Kidney (tissue), 14 donors: ENCODE results near the gene CLEC4F. TPM values are rescaled to one million over a fixed set of nuclear protein-coding genes. Genes with fewer than 3 reads are reported as not detected.

Source experiments
- DNase-seq, 5 donors: peaks; one replicate each; pipeline ENCODE4 v3.0.0-alpha.2; 2013 to 2020
- FAIRE-seq: peaks from 2 replicates; lab custom pipeline; 2012; peaks lifted over from hg19 to GRCh38; lab: Jason Lieb, UNC
- H3K27ac ChIP-seq, 2 donors: one replicate each; pipeline ENCODE4 v1.7.0; 2013; ENCODE audit warnings: low read depth in 2 of 2, low read length in 2 of 2, inconsistent platforms in 1 of 2
- H3K27me3 ChIP-seq: one replicate; pipeline ENCODE4 v1.7.1; 2013; ENCODE audit warnings: low read length, inconsistent platforms; ENCODE audit not compliant: control insufficient read depth, insufficient read depth
- H3K36me3 ChIP-seq, 3 donors: one replicate each; pipeline versions ENCODE4 v1.7.0 to v1.7.1; 2013; ENCODE audit warnings: low read length in 3 of 3, control low read depth in 1 of 3, inconsistent platforms in 1 of 3; ENCODE audit not compliant: insufficient read depth in 3 of 3, control insufficient read depth in 2 of 3
- H3K4me1 ChIP-seq, 3 donors: one replicate each; pipeline versions ENCODE4 v1.7.0 to v1.7.1; 2013; ENCODE audit warnings: low read length in 3 of 3, inconsistent platforms in 1 of 3, low read depth in 1 of 3; ENCODE audit not compliant: control insufficient read depth in 2 of 3, insufficient read depth in 2 of 3
- H3K4me3 ChIP-seq, 3 donors: one replicate each; pipeline versions ENCODE4 v1.7.0 to v1.8.1; 2013; ENCODE audit warnings: low read length in 3 of 3, control low read depth in 1 of 3, inconsistent platforms in 1 of 3
- H3K9ac ChIP-seq, 3 donors: one replicate each; pipeline versions ENCODE4 v1.7.0 to v1.7.1; 2013; ENCODE audit warnings: low read length in 3 of 3, control low read depth in 1 of 3, inconsistent platforms in 1 of 3
- H3K9me3 ChIP-seq, 3 donors: one replicate each; pipeline versions ENCODE4 v1.7.0 to v1.7.1; 2013; ENCODE audit warnings: low read length in 3 of 3, control low read depth in 1 of 3, inconsistent platforms in 1 of 3; ENCODE audit not compliant: control insufficient read depth in 2 of 3, insufficient read depth in 1 of 3
- CTCF ChIP-seq: IDR thresholded peaks from 3 replicates; pipeline ENCODE4 v1.5.1; 2012; ENCODE audit warnings: mild to moderate bottlenecking, moderate library complexity, borderline replicate concordance; ENCODE audit not compliant: insufficient read depth; ENCODE audit errors: extremely low read depth
- intact Hi-C: fragments of 100-400 bp; cut with DNase I; formaldehyde crosslinking; loops from one replicate; pipeline ENCODE4 v1.11.1; 2022
- polyA plus RNA-seq: library from polyadenylated mRNA; stranded (reverse); fragments of 350-450 nt; fragmentation: Illumina TruSeq; extraction: RNeasy Lipid Tissue Mini Kit (QIAGEN cat#74804); gene quantifications from one replicate; pipeline ENCODE4 v1.2.3, GENCODE V29; 2014; ENCODE audit warnings: low read depth, low replicate concordance; ENCODE audit not compliant: insufficient read depth
- total RNA-seq: library from RNA; stranded (reverse); fragmentation: NEBNext Ultra II Directional; extraction: Animal tissue kit (Norgen Biotek cat#: 25700); gene quantifications from one replicate; pipeline ENCODE4 v1.2.1, GENCODE V29; 2021
- donor health status: control.
- donor health status: control.
- donor health status: control.
- donor health status: control.
- donor health status: control.
- donor health status: DM: yes; HTN: yes; CAD: no.
- donor health status: Normal renal cell carcinoma (clear cell type).

Gene CLEC4F
- total and polyA plus RNA-seq, 2 donors from 2014 or later = 0.72 TPM; not detected in 1

GRCh38 chr2:70796262-70796661, 24.1 kb downstream of the CLEC4F start:
- Histone ChIP-seq H3K9ac (no peak overlapping the region), H3K27me3 (peaks cover 7% of the 10 kb centered on the region), H3K9me3 (no peaks in the 10 kb centered on the region), H3K4me3 (no peak overlapping the region), H3K4me1 (no peaks in the 10 kb centered on the region), H3K36me3 (no peaks in the 10 kb centered on the region), H3K27ac (no peak overlapping the region)
- TF ChIP-seq CTCF = no peak
- intact Hi-C loops = no loop called here
- DNase-seq = no peak
- FAIRE-seq = no peak

- no peak for FAIRE-seq
- Histone ChIP-seq H3K36me3 (no peaks in the 10 kb centered on the region), H3K4me3 (no peak overlapping the region)
Measured at GRCh38 chr2:70795164-70795995, 25.0 kb downstream of the CLEC4F start.

GRCh38 chr2:70793450-70793849, 26.9 kb downstream of the CLEC4F start:
- DNase-seq (no peak), FAIRE-seq (no peak)
- Histone ChIP-seq H3K9ac (no peak overlapping the region), H3K36me3 (no peaks in the 10 kb centered on the region), H3K4me3 (no peak overlapping the region), H3K9me3 (no peaks in the 10 kb centered on the region), H3K27ac (no peak overlapping the region), H3K4me1 (peaks cover 0 to 6% (median 0%) of the 10 kb centered on the region in 3 donors), H3K27me3 (peaks cover 14% of the 10 kb centered on the region)
- TF ChIP-seq CTCF = no peak
- intact Hi-C loops = no loop called here

More at GRCh38 chr2:70795164-70795995, 25.0 kb downstream of the CLEC4F start:
- no peak for TF ChIP-seq CTCF
- intact Hi-C loops = no loop called here
- H3K27me3 ChIP-seq = peaks cover 9% of the 10 kb centered on the region
- no peaks in the 10 kb centered on the region for H3K4me1 ChIP-seq
- no peak overlapping the region for H3K27ac ChIP-seq
- no peak for DNase-seq
- H3K9me3 ChIP-seq = no peaks in the 10 kb centered on the region
- no peak overlapping the region for H3K9ac ChIP-seq
